Stimulated activated CD4-positive, alpha-beta T cell treated with anti-CD3 and anti-CD28 coated beads, Interleukin-4, amount 100 ng/mL, for 4 hours (primary cell): ENCODE results near the gene ZCCHC8.
"Not testable (repeated sequence)": the region's sequence is repeated elsewhere in the genome, so short reads cannot be mapped to it uniquely, and the experiment has no call there.

ENCODE experiments used
- DNase-seq, 2 experiments: peaks; one replicate each; pipeline ENCODE4 v3.0.0-alpha.2; 2020

Gene ZCCHC8

GRCh38 chr12:122500685-122501488, at the start of gene ZCCHC8:
Gene ZCCHC8, minus strand, starts transcription at chr12:122500932. Its CDS starts 92 bp downstream, at chr12:122500840.
- DNase-seq = peak; percentile 94 to 96

DNA sequence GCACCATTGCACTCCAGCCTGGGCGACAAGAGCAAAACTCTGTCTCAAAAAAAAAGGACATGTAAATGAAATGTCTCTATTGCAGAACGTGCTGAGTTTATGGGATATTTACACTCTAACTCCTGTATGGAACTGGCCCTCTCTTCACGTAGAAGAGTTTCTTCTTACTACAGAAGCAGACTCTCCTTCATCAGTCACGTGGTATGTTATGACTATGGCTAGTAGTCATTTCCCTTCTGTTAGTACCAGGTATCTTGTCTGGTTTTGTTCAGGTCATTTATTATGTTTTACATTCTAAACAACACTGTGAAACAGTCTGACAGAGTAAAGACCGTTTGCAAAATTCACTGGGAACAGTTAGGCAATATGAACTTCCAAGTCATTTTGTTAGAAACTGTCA, 46.6 kb upstream of the ZCCHC8 start:
- DNase-seq = no peak

DNA sequence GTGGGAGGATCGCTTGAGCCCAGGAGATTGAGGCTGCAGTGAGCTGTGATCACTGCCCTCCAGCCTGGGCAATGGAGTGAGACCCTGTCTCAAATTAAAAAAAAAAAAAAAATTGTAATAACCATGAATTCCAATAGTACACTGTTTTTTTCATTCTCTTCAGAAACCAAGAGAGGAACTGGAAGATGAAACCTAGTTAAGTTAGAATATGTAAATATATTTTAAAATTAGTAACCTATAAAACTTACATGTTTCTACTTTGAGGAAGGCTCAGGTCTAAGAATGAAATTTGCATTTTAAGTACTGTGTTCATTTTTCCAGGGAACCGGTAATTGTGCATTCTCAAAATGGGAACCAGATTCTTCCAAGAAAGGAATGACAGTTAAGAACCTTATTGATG, 45.1 kb upstream of the ZCCHC8 start:
- no peak for DNase-seq

GRCh38 chr12:122544537-122544936, 43.8 kb upstream of the ZCCHC8 start:
- no peak for DNase-seq

DNA sequence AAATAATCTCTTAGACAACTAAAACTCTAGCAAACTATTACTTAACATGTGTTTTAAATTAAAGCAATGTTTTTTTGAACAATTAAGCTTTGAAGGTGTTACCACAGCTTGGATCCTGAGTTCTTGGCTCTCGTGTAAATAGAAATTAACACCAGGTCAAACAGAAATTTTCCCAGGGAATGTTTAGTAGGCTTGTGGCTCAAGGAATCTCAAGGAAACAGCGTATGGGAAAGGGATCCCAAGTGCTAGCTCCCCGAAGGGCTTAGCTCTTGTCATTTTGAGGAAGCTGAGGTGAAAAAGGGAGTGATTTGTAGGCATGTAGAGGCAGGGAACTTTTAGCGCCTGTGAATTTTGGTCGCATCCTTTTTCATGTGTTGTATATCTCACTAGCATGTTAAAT, 37.8 kb upstream of the ZCCHC8 start:
- DNase-seq = no peak

- DNase-seq = no peak
These were observed 36.3 kb upstream of the ZCCHC8 start for GRCh38 chr12:122537021-122537420.

GRCh38 chr12:122533856-122534255, 33.1 kb upstream of the ZCCHC8 start:
- no peak for DNase-seq

GRCh38 chr12:122528992-122529391, 28.3 kb upstream of the ZCCHC8 start:
- no peak for DNase-seq

DNA sequence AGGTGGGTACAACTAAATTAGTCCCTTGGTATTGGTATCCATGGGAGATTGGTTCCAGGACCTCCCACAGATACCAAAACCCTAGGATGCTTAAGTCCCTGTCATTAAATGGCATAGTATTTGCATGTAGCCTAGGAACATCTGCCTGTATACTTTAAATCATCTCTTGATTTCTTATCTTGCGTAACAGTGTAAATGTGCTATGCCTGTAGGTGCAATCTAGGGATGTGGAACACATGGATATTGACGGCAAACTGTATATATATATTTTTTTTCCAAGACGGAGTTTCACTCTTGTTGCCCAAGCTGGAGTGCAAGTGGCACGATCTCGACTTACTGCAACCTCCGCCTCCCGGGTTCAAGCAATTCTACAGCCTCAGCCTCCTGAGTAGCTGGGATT, 27.9 kb upstream of the ZCCHC8 start:
- no peak for DNase-seq

GRCh38 chr12:122527478-122527944, 26.8 kb upstream of the ZCCHC8 start:
- peak; percentile 15 to 27 for DNase-seq

- DNase-seq = peak; percentile 89 to 98
These were observed 26.1 kb upstream of the ZCCHC8 start, which contains the start of the genes KNTC1 and RSRC2 for GRCh38 chr12:122526683-122527477. Gene KNTC1, plus strand, starts transcription at chr12:122527249. Its CDS starts 2,815 bp downstream, at chr12:122530064. Gene RSRC2, minus strand, starts transcription at chr12:122526936. Its CDS starts 83 bp downstream, at chr12:122526853.

GRCh38 chr12:122523846-122524718, 23.4 kb upstream of the ZCCHC8 start:
- DNase-seq = no peak

DNA sequence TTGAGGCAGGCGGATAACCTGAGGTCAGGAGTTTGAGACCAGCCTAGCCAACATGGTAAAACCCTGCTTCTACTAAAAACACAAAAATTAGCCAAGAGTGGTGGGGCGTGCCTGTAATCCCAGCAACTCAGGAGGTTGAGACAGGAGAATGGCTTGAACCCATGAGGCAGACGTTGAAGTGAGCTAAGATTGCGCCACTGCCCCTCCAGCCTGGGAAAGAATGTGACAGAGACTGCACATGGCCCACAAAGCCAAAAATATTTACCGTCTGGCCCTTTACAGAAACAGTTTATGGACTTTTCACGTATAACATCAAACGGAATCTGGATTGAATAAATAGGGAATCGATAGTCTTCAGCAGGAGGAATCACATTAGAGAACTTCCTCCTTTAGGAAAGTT, 22.5 kb upstream of the ZCCHC8 start:
- no peak for DNase-seq

- DNase-seq = no peak
These were observed 19.9 kb upstream of the ZCCHC8 start for GRCh38 chr12:122520676-122521075.

GRCh38 chr12:122519418-122519817, 18.7 kb upstream of the ZCCHC8 start:
- no peak for DNase-seq

GRCh38 chr12:122518908-122519307, 18.2 kb upstream of the ZCCHC8 start:
- DNase-seq = no peak

GRCh38 chr12:122517877-122518276, 17.1 kb upstream of the ZCCHC8 start:
- no peak for DNase-seq

GRCh38 chr12:122516544-122517361, 16.0 kb upstream of the ZCCHC8 start:
- no peak for DNase-seq

GRCh38 chr12:122515275-122515674, 14.5 kb upstream of the ZCCHC8 start:
- no peak for DNase-seq

GRCh38 chr12:122513660-122514059, 12.9 kb upstream of the ZCCHC8 start:
- DNase-seq = no peak

- DNase-seq = not testable (repeated sequence)
These were observed 12.3 kb upstream of the ZCCHC8 start for GRCh38 chr12:122513028-122513427.

GRCh38 chr12:122508163-122508562, 7.4 kb upstream of the ZCCHC8 start:
- no peak for DNase-seq
